ENCODE measurements around the gene LMBR1L. TPM values are rescaled to one million over a fixed set of nuclear protein-coding genes. Genes with fewer than 3 reads are reported as not detected.

LMBR1L gene
- total and polyA plus RNA-seq, 2 of the 13 experiments (the other 11 are each of a cell fraction or from before 2014, with no cell fraction given) = 12.2 to 65.9 TPM

GRCh38 chr12:49069507-49070346 is 40.9 kb downstream of the LMBR1L start, which contains the start of gene RHEBL1 (continued):
- TF ChIP-seq, protein P1, sequence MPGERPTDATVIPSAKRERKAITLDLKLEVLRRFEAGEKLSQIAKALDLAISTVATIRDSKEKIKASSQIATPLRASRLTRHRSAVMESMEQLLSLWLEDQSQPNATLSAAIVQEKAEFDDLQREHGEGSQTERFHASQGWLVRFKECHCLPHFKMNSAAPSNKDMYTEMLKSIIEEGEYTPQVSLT (CRISPR knock-in tag; IDR thresholded peaks at IDR 0.05; ENCODE audit: borderline replicate concordance, low read depth) = no peak
- TF ChIP-seq ZNF292 (CRISPR knock-in tag; IDR thresholded peaks at IDR 0.05; ENCODE audit: borderline replicate concordance, low read depth) (0 out of 2 replicates have a peak, but pooled peaks have one; percentile 45), KDM1A (CRISPR knock-in tag; IDR thresholded peaks at IDR 0.05) (no peak), ZSCAN25 (CRISPR knock-in tag; IDR thresholded peaks at IDR 0.05) (no peak), ZBTB37 (CRISPR knock-in tag; IDR thresholded peaks at IDR 0.05) (no peak), ZNF7 (CRISPR knock-in tag; IDR thresholded peaks at IDR 0.05) (no peak), ZBTB14 (CRISPR knock-in tag; IDR thresholded peaks at IDR 0.05) (0 out of 2 replicates have a peak, but pooled peaks have one; percentile 31), ZBTB10 (CRISPR knock-in tag; IDR thresholded peaks at IDR 0.05; ENCODE audit: borderline replicate concordance) (no peak), ZNF17 (CRISPR knock-in tag; IDR thresholded peaks at IDR 0.05) (no peak), ZNF512 (CRISPR knock-in tag; IDR thresholded peaks at IDR 0.05) (no peak), SRF (IDR thresholded peaks at IDR 0.05; ENCODE audit: low read depth, low read length) (no peak), SP2 (CRISPR knock-in tag; IDR thresholded peaks at IDR 0.05) (peak; percentile 64), FOXP1 (IDR thresholded peaks at IDR 0.05) (no peak), FOXP1 (CRISPR knock-in tag; IDR thresholded peaks at IDR 0.05) (no peak)
- TF ChIP-seq, protein P2, sequence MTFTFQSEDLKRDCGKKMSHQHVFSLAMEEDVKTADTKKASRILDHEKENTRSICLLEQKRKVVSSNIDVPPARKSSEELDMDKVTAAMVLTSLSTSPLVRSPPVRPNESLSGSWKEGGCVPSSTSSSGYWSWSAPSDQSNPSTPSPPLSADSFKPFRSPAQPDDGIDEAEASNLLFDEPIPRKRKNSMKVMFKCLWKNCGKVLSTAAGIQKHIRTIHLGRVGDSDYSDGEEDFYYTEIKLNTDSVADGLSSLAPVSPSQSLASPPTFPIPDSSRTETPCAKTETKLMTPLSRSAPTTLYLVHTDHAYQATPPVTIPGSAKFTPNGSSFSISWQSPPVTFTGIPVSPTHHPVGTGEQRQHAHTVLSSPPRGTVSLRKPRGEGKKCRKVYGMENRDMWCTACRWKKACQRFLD (CRISPR knock-in tag; IDR thresholded peaks at IDR 0.05; ENCODE audit: borderline replicate concordance) = peak; percentile 48; the same call in 1 of the 2 replicates
- TF ChIP-seq, protein P3, sequence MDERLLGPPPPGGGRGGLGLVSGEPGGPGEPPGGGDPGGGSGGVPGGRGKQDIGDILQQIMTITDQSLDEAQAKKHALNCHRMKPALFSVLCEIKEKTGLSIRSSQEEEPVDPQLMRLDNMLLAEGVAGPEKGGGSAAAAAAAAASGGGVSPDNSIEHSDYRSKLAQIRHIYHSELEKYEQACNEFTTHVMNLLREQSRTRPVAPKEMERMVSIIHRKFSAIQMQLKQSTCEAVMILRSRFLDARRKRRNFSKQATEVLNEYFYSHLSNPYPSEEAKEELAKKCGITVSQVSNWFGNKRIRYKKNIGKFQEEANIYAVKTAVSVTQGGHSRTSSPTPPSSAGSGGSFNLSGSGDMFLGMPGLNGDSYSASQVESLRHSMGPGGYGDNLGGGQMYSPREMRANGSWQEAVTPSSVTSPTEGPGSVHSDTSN (CRISPR knock-in tag; IDR thresholded peaks at IDR 0.05) = no peak
